IMR-90 (cell line): Measurements from ENCODE around the gene ZNF560. TPM values are rescaled to one million over a fixed set of nuclear protein-coding genes. Genes with fewer than 3 reads are reported as not detected.

ENCODE experiments used
- ATAC-seq: fragments of 200-7000 bp; cut with Tn5 transposase; 2 replicates; pipeline ENCODE4 v1.9.1; 2020; ENCODE audit warnings: low read depth, mild to moderate bottlenecking, moderate library complexity
- BruUV-seq: library from RNA; stranded (reverse); fragments of 400-500 nt; replicated peaks from 2 replicates; lab custom pipeline; 2021; lab: Mats Ljungman, UMichigan
- CTCF ChIA-PET: fragments of 300-600 bp; formaldehyde crosslinking; extraction: SDS; loops from one replicate; lab custom pipeline; 2021; ENCODE audit warnings: antibody characterized with exemption; lab: Yijun Ruan, JAX
- POLR2A ChIA-PET: fragments of 300-600 bp; sonication (Branson Sonifier 250); formaldehyde crosslinking; loops from one replicate; lab custom pipeline; 2022; ENCODE audit warnings: antibody characterized with exemption; ENCODE audit not compliant: unreplicated experiment; lab: Charles Lee
- DNase-seq: peaks from one replicate; pipeline ENCODE4 v3.0.0; 2013
- H2AFZ ChIP-seq: replicated peaks from 2 replicates; pipeline ENCODE3; 2013; ENCODE audit warnings: low read length, mild to moderate bottlenecking; ENCODE audit not compliant: poor library complexity
- H2AK5ac ChIP-seq: 2 replicates; pipeline ENCODE4 v1.6.1; 2013; ENCODE audit warnings: low read depth, low read length, inconsistent platforms
- H2AK9ac ChIP-seq: replicated peaks from 2 replicates; pipeline ENCODE3; 2013; ENCODE audit warnings: mild to moderate bottlenecking, low read depth, low read length, moderate library complexity; ENCODE audit not compliant: poor library complexity
- H2BK120ac ChIP-seq: 2 replicates; pipeline ENCODE4 v1.6.1; 2013; ENCODE audit warnings: low read depth, low read length, inconsistent platforms
- H2BK15ac ChIP-seq: 3 replicates; pipeline ENCODE4 v1.6.1; 2013; ENCODE audit warnings: low read depth, low read length, inconsistent platforms
- H2BK20ac ChIP-seq: 2 replicates; pipeline ENCODE4 v1.6.1; 2013; ENCODE audit warnings: low read depth, mild to moderate bottlenecking, inconsistent platforms, low read length, moderate library complexity
- H2BK5ac ChIP-seq: 2 replicates; pipeline ENCODE4 v1.6.1; 2013; ENCODE audit warnings: mild to moderate bottlenecking, low read depth, low read length, inconsistent platforms; ENCODE audit not compliant: poor library complexity, severe bottlenecking
- H3K14ac ChIP-seq: replicated peaks from 2 replicates; pipeline ENCODE4 v1.6.1; 2013; ENCODE audit warnings: low read depth, low read length, inconsistent platforms
- H3K18ac ChIP-seq: 2 replicates; pipeline ENCODE4 v1.6.1; 2013; ENCODE audit warnings: low read depth, low read length, control low read depth
- H3K23ac ChIP-seq: 2 replicates; pipeline ENCODE4 v1.6.1; 2013; ENCODE audit warnings: low read depth, low read length, inconsistent platforms
- H3K27ac ChIP-seq: 2 replicates; pipeline ENCODE4 v1.5.1; 2013; ENCODE audit warnings: mild to moderate bottlenecking, control low read depth, low read length; ENCODE audit not compliant: insufficient read depth
- H3K27me3 ChIP-seq: 2 replicates; pipeline ENCODE4 v1.6.1; 2013; ENCODE audit warnings: low read length; ENCODE audit not compliant: control insufficient read depth, insufficient read depth
- H3K36me3 ChIP-seq: 2 replicates; pipeline ENCODE4 v1.6.1; 2013; ENCODE audit warnings: low read length, mixed read lengths; ENCODE audit not compliant: control insufficient read depth, insufficient read depth
- H3K4ac ChIP-seq: 2 replicates; pipeline ENCODE4 v1.6.1; 2013; ENCODE audit warnings: low read depth, low read length, inconsistent platforms
- H3K4me1 ChIP-seq: 2 replicates; pipeline ENCODE4 v1.6.1; 2013; ENCODE audit warnings: low read length, mixed read lengths; ENCODE audit not compliant: control insufficient read depth, insufficient read depth
- H3K4me2 ChIP-seq: 2 replicates; pipeline ENCODE4 v1.6.1; 2013; ENCODE audit warnings: low read depth, mild to moderate bottlenecking, control low read depth, low read length, moderate library complexity
- H3K4me3 ChIP-seq: 2 replicates; pipeline ENCODE4 v1.5.1; 2013; ENCODE audit warnings: low read depth, mild to moderate bottlenecking, control low read depth, low read length, moderate library complexity; ENCODE audit not compliant: insufficient read depth
- H3K56ac ChIP-seq: 2 replicates; pipeline ENCODE4 v1.6.1; 2013; ENCODE audit warnings: low read length, inconsistent platforms; ENCODE audit not compliant: insufficient read depth; ENCODE audit errors: extremely low read depth
- H3K79me1 ChIP-seq, 2 experiments: 2 replicates each; pipeline ENCODE4 v1.6.1; 2013; ENCODE audit warnings: low read length in 2 of 2, inconsistent platforms in 1 of 2, low read depth in 1 of 2
- H3K9ac ChIP-seq: 2 replicates; pipeline ENCODE4 v1.6.1; 2013; ENCODE audit warnings: low read depth, low read length, control low read depth
- H3K9me1 ChIP-seq: 2 replicates; pipeline ENCODE4 v1.6.1; 2013; ENCODE audit warnings: low read length, inconsistent platforms; ENCODE audit not compliant: insufficient read depth
- H3K9me3 ChIP-seq: 2 replicates; pipeline ENCODE4 v1.6.1; 2013; ENCODE audit warnings: low read length; ENCODE audit not compliant: control insufficient read depth, insufficient read depth
- H4K20me1 ChIP-seq: 2 replicates; pipeline ENCODE4 v1.6.1; 2013; ENCODE audit warnings: low read length, inconsistent platforms; ENCODE audit not compliant: insufficient read depth
- H4K5ac ChIP-seq: 2 replicates; pipeline ENCODE4 v1.6.1; 2013; ENCODE audit warnings: mild to moderate bottlenecking, low read depth, low read length, control low read depth
- H4K8ac ChIP-seq, 2 experiments: 2 replicates each; pipeline ENCODE4 v1.6.1; 2013; ENCODE audit warnings: low read depth in 2 of 2, low read length in 2 of 2, control low read depth in 1 of 2, inconsistent platforms in 1 of 2
- H4K91ac ChIP-seq: 2 replicates; pipeline ENCODE4 v1.6.1; 2013; ENCODE audit warnings: low read depth, low read length, inconsistent platforms; ENCODE audit not compliant: insufficient read depth
- MAFK ChIP-seq: IDR thresholded peaks from 2 replicates; pipeline ENCODE4 v1.6.1; 2012; ENCODE audit warnings: low read depth, low read length, improper control_type of control experiment
- RCOR1 ChIP-seq: IDR thresholded peaks from 2 replicates; pipeline ENCODE4 v1.6.1; 2012; ENCODE audit warnings: mild to moderate bottlenecking, low read length, improper control_type of control experiment; ENCODE audit not compliant: insufficient replicate concordance
- WGBS, 2 experiments: methylation state at CpG; one replicate each; pipeline versions ENCODE4 v1.1.5 to v1.1.7; 2013; ENCODE audit warnings: missing lambda C conversion rate in 2 of 2; ENCODE audit not compliant: insufficient read length in 1 of 2; ENCODE audit errors: extremely low coverage in 2 of 2; 5-methylcytosine and 5-hydroxymethylcytosine counted together
- dilution Hi-C: fragments of 300-500 bp; cut with HindIII; formaldehyde crosslinking; loops from one replicate; pipeline ENCODE4 v1.14.3; 2018; ENCODE audit warnings: low sequenced_read_pairs; ENCODE audit not compliant: unreplicated experiment
- in situ Hi-C: fragments of 300-500 bp; cut with MboI; formaldehyde crosslinking; loops from 3 replicates; pipeline ENCODE4 v1.14.3; 2019; ENCODE audit warnings: low sequenced_read_pairs, inconsistent platforms, mixed read lengths
- intact Hi-C: fragments of 100-400 bp; cut with micrococcal nuclease; formaldehyde crosslinking; loops from 2 replicates; pipeline ENCODE4 v1.10.0; 2022
- polyA plus RNA-seq, 3 experiments: library from polyadenylated mRNA; depleted of rRNA; stranded (reverse); fragments of >200 nt; gene quantifications; 2 replicates each; pipeline ENCODE4 v1.2.3, GENCODE V29; 2012; ENCODE audit warnings: low replicate concordance in 1 of 3
- total RNA-seq: library from RNA; depleted of rRNA; stranded (reverse); fragments of >200 nt; gene quantifications from 2 replicates; pipeline ENCODE4 v1.2.3, GENCODE V29; 2012

Gene ZNF560
- total and polyA plus RNA-seq, 2 of the 4 experiments (the other 2 are of a cell fraction): 0.36 to 0.90 TPM

- no peaks in the 10 kb centered on the region for H3K9me1 ChIP-seq
- H3K14ac ChIP-seq: no peak overlapping the region
- in situ Hi-C loops: no loop called here
- no peak overlapping the region for H3K4me3 ChIP-seq
- no peak overlapping the region for H4K91ac ChIP-seq
- intact Hi-C loops: no loop called here
- no peaks in the 10 kb centered on the region for H3K36me3 ChIP-seq
- H2AFZ ChIP-seq: no peak overlapping the region
- POLR2A ChIA-PET: no interaction called here
- DNase-seq (no peak), ATAC-seq (no peak)
- H4K20me1 ChIP-seq: no peaks in the 10 kb centered on the region
- no peak overlapping the region for H2AK5ac ChIP-seq
- H2BK20ac ChIP-seq: no peak overlapping the region
- H3K9me3 ChIP-seq: peaks cover 14% of the 10 kb centered on the region
- H2BK5ac ChIP-seq: no peak overlapping the region
- no peak overlapping the region for H2AK9ac ChIP-seq
- H4K8ac ChIP-seq: no peak overlapping the region
- no peak overlapping the region for H2BK15ac ChIP-seq
- H3K9ac ChIP-seq: no peak overlapping the region
- H3K79me1 ChIP-seq: no peaks in the 10 kb centered on the region
- WGBS, 2 experiments: no CpG with 5 or more reads among the region's 1 CpG
- no peaks in the 10 kb centered on the region for H3K27me3 ChIP-seq
- no peak for TF ChIP-seq MAFK
- TF ChIP-seq RCOR1: no peak
- no peak overlapping the region for H3K27ac ChIP-seq
- CTCF ChIA-PET: no interaction called here
- H3K4ac ChIP-seq: no peak overlapping the region
- H2BK120ac ChIP-seq: no peak overlapping the region
- no peak overlapping the region for H3K56ac ChIP-seq
- H3K4me2 ChIP-seq: no peak overlapping the region
- no peak overlapping the region for H4K5ac ChIP-seq
- H3K4me1 ChIP-seq: no peaks in the 10 kb centered on the region
- no TSS peak for BruUV-seq
- no peak overlapping the region for H3K23ac ChIP-seq
- dilution Hi-C loops: no loop called here
- H3K18ac ChIP-seq: no peak overlapping the region
Measured at GRCh38 chr19:9500796-9501195, 2.4 kb upstream of the ZNF560 start.
